IMR-90 (cell line): ENCODE results near the gene TMEM204. TPM values are rescaled to one million over a fixed set of nuclear protein-coding genes. Genes with fewer than 3 reads are reported as not detected.

ENCODE experiments used
- ATAC-seq: fragments of 200-7000 bp; cut with Tn5 transposase; 2 replicates; pipeline ENCODE4 v1.9.1; 2020; ENCODE audit warnings: low read depth, mild to moderate bottlenecking, moderate library complexity
- BruUV-seq: library from RNA; stranded (reverse); fragments of 400-500 nt; replicated peaks from 2 replicates; lab custom pipeline; 2021; lab: Mats Ljungman, UMichigan
- CTCF ChIA-PET: fragments of 300-600 bp; formaldehyde crosslinking; extraction: SDS; loops from one replicate; lab custom pipeline; 2021; ENCODE audit warnings: antibody characterized with exemption; lab: Yijun Ruan, JAX
- POLR2A ChIA-PET: fragments of 300-600 bp; sonication (Branson Sonifier 250); formaldehyde crosslinking; loops from one replicate; lab custom pipeline; 2022; ENCODE audit warnings: antibody characterized with exemption; ENCODE audit not compliant: unreplicated experiment; lab: Charles Lee
- DNase-seq: peaks from one replicate; pipeline ENCODE4 v3.0.0; 2013
- H2AFZ ChIP-seq: replicated peaks from 2 replicates; pipeline ENCODE3; 2013; ENCODE audit warnings: low read length, mild to moderate bottlenecking; ENCODE audit not compliant: poor library complexity
- H2AK5ac ChIP-seq: 2 replicates; pipeline ENCODE4 v1.6.1; 2013; ENCODE audit warnings: low read depth, low read length, inconsistent platforms
- H2AK9ac ChIP-seq: replicated peaks from 2 replicates; pipeline ENCODE3; 2013; ENCODE audit warnings: mild to moderate bottlenecking, low read depth, low read length, moderate library complexity; ENCODE audit not compliant: poor library complexity
- H2BK120ac ChIP-seq: 2 replicates; pipeline ENCODE4 v1.6.1; 2013; ENCODE audit warnings: low read depth, low read length, inconsistent platforms
- H2BK15ac ChIP-seq: 3 replicates; pipeline ENCODE4 v1.6.1; 2013; ENCODE audit warnings: low read depth, low read length, inconsistent platforms
- H2BK20ac ChIP-seq: 2 replicates; pipeline ENCODE4 v1.6.1; 2013; ENCODE audit warnings: low read depth, mild to moderate bottlenecking, inconsistent platforms, low read length, moderate library complexity
- H2BK5ac ChIP-seq: 2 replicates; pipeline ENCODE4 v1.6.1; 2013; ENCODE audit warnings: mild to moderate bottlenecking, low read depth, low read length, inconsistent platforms; ENCODE audit not compliant: poor library complexity, severe bottlenecking
- H3K14ac ChIP-seq: replicated peaks from 2 replicates; pipeline ENCODE4 v1.6.1; 2013; ENCODE audit warnings: low read depth, low read length, inconsistent platforms
- H3K18ac ChIP-seq: 2 replicates; pipeline ENCODE4 v1.6.1; 2013; ENCODE audit warnings: low read depth, low read length, control low read depth
- H3K23ac ChIP-seq: 2 replicates; pipeline ENCODE4 v1.6.1; 2013; ENCODE audit warnings: low read depth, low read length, inconsistent platforms
- H3K27ac ChIP-seq: 2 replicates; pipeline ENCODE4 v1.5.1; 2013; ENCODE audit warnings: mild to moderate bottlenecking, control low read depth, low read length; ENCODE audit not compliant: insufficient read depth
- H3K27me3 ChIP-seq: 2 replicates; pipeline ENCODE4 v1.6.1; 2013; ENCODE audit warnings: low read length; ENCODE audit not compliant: control insufficient read depth, insufficient read depth
- H3K36me3 ChIP-seq: 2 replicates; pipeline ENCODE4 v1.6.1; 2013; ENCODE audit warnings: low read length, mixed read lengths; ENCODE audit not compliant: control insufficient read depth, insufficient read depth
- H3K4ac ChIP-seq: 2 replicates; pipeline ENCODE4 v1.6.1; 2013; ENCODE audit warnings: low read depth, low read length, inconsistent platforms
- H3K4me1 ChIP-seq: 2 replicates; pipeline ENCODE4 v1.6.1; 2013; ENCODE audit warnings: low read length, mixed read lengths; ENCODE audit not compliant: control insufficient read depth, insufficient read depth
- H3K4me2 ChIP-seq: 2 replicates; pipeline ENCODE4 v1.6.1; 2013; ENCODE audit warnings: low read depth, mild to moderate bottlenecking, control low read depth, low read length, moderate library complexity
- H3K4me3 ChIP-seq: 2 replicates; pipeline ENCODE4 v1.5.1; 2013; ENCODE audit warnings: low read depth, mild to moderate bottlenecking, control low read depth, low read length, moderate library complexity; ENCODE audit not compliant: insufficient read depth
- H3K56ac ChIP-seq: 2 replicates; pipeline ENCODE4 v1.6.1; 2013; ENCODE audit warnings: low read length, inconsistent platforms; ENCODE audit not compliant: insufficient read depth; ENCODE audit errors: extremely low read depth
- H3K79me1 ChIP-seq, 2 experiments: 2 replicates each; pipeline ENCODE4 v1.6.1; 2013; ENCODE audit warnings: low read length in 2 of 2, inconsistent platforms in 1 of 2, low read depth in 1 of 2
- H3K9ac ChIP-seq: 2 replicates; pipeline ENCODE4 v1.6.1; 2013; ENCODE audit warnings: low read depth, low read length, control low read depth
- H3K9me1 ChIP-seq: 2 replicates; pipeline ENCODE4 v1.6.1; 2013; ENCODE audit warnings: low read length, inconsistent platforms; ENCODE audit not compliant: insufficient read depth
- H3K9me3 ChIP-seq: 2 replicates; pipeline ENCODE4 v1.6.1; 2013; ENCODE audit warnings: low read length; ENCODE audit not compliant: control insufficient read depth, insufficient read depth
- H4K20me1 ChIP-seq: 2 replicates; pipeline ENCODE4 v1.6.1; 2013; ENCODE audit warnings: low read length, inconsistent platforms; ENCODE audit not compliant: insufficient read depth
- H4K5ac ChIP-seq: 2 replicates; pipeline ENCODE4 v1.6.1; 2013; ENCODE audit warnings: mild to moderate bottlenecking, low read depth, low read length, control low read depth
- H4K8ac ChIP-seq, 2 experiments: 2 replicates each; pipeline ENCODE4 v1.6.1; 2013; ENCODE audit warnings: low read depth in 2 of 2, low read length in 2 of 2, control low read depth in 1 of 2, inconsistent platforms in 1 of 2
- H4K91ac ChIP-seq: 2 replicates; pipeline ENCODE4 v1.6.1; 2013; ENCODE audit warnings: low read depth, low read length, inconsistent platforms; ENCODE audit not compliant: insufficient read depth
- BHLHE40 ChIP-seq: fragments of 150-350 bp; IDR thresholded peaks from 2 replicates; pipeline ENCODE4 v1.6.1; 2016; ENCODE audit warnings: mild to moderate bottlenecking, low read depth, low read length
- CEBPB ChIP-seq: IDR thresholded peaks from 2 replicates; pipeline ENCODE4 v1.6.1; 2012; ENCODE audit warnings: low read depth, low read length, improper control_type of control experiment
- MAZ ChIP-seq: IDR thresholded peaks from 2 replicates; pipeline ENCODE4 v1.6.1; 2012; ENCODE audit warnings: low read depth, mild to moderate bottlenecking, low read length, improper control_type of control experiment, moderate library complexity, borderline replicate concordance
- MXI1 ChIP-seq: IDR thresholded peaks from 2 replicates; pipeline ENCODE4 v1.6.1; 2012; ENCODE audit warnings: low read depth, mild to moderate bottlenecking, low read length, moderate library complexity, borderline replicate concordance
- NFE2L2 ChIP-seq: fragments of 150-350 bp; IDR thresholded peaks from 2 replicates; pipeline ENCODE4 v1.6.1; 2016; ENCODE audit warnings: low read depth, mild to moderate bottlenecking, low read length
- POLR2A ChIP-seq: IDR thresholded peaks from 2 replicates; pipeline ENCODE4 v1.6.1; 2012; ENCODE audit warnings: mild to moderate bottlenecking, low read depth, low read length
- RAD21 ChIP-seq: IDR thresholded peaks from 2 replicates; pipeline ENCODE4 v1.6.1; 2012; ENCODE audit warnings: low read length, improper control_type of control experiment
- RCOR1 ChIP-seq: IDR thresholded peaks from 2 replicates; pipeline ENCODE4 v1.6.1; 2012; ENCODE audit warnings: mild to moderate bottlenecking, low read length, improper control_type of control experiment; ENCODE audit not compliant: insufficient replicate concordance
- SMC3 ChIP-seq: fragments of 150-350 bp; IDR thresholded peaks from 2 replicates; pipeline ENCODE4 v1.6.1; 2016; ENCODE audit warnings: low read depth, mild to moderate bottlenecking, antibody characterized with exemption, low read length, moderate library complexity
- WGBS, 2 experiments: methylation state at CpG; one replicate each; pipeline versions ENCODE4 v1.1.5 to v1.1.7; 2013; ENCODE audit warnings: missing lambda C conversion rate in 2 of 2; ENCODE audit not compliant: insufficient read length in 1 of 2; ENCODE audit errors: extremely low coverage in 2 of 2; 5-methylcytosine and 5-hydroxymethylcytosine counted together
- dilution Hi-C: fragments of 300-500 bp; cut with HindIII; formaldehyde crosslinking; loops from one replicate; pipeline ENCODE4 v1.14.3; 2018; ENCODE audit warnings: low sequenced_read_pairs; ENCODE audit not compliant: unreplicated experiment
- in situ Hi-C: fragments of 300-500 bp; cut with MboI; formaldehyde crosslinking; loops from 3 replicates; pipeline ENCODE4 v1.14.3; 2019; ENCODE audit warnings: low sequenced_read_pairs, inconsistent platforms, mixed read lengths
- intact Hi-C: fragments of 100-400 bp; cut with micrococcal nuclease; formaldehyde crosslinking; loops from 2 replicates; pipeline ENCODE4 v1.10.0; 2022
- polyA plus RNA-seq, 3 experiments: library from polyadenylated mRNA; depleted of rRNA; stranded (reverse); fragments of >200 nt; gene quantifications; 2 replicates each; pipeline ENCODE4 v1.2.3, GENCODE V29; 2012; ENCODE audit warnings: low replicate concordance in 1 of 3
- total RNA-seq: library from RNA; depleted of rRNA; stranded (reverse); fragments of >200 nt; gene quantifications from 2 replicates; pipeline ENCODE4 v1.2.3, GENCODE V29; 2012
- TF ChIP-seq, protein P1 (sequence below): fragments of 150-350 bp; IDR thresholded peaks from 2 replicates; pipeline ENCODE4 v1.6.1; 2017; ENCODE audit warnings: mild to moderate bottlenecking, antibody characterized with exemption, low read length, low read depth
- TF ChIP-seq, protein P2 (sequence below): fragments of 150-350 bp; IDR thresholded peaks from 2 replicates; pipeline ENCODE4 v1.6.1; 2016; ENCODE audit warnings: low read depth, mild to moderate bottlenecking, low read length, moderate library complexity, borderline replicate concordance
- TF ChIP-seq, protein P3 (sequence below): conservative IDR thresholded peaks from 2 replicates; pipeline ENCODE4 v1.5.1; 2012; ENCODE audit warnings: mild to moderate bottlenecking, low read depth, low read length, improper control_type of control experiment

TMEM204 gene
- total and polyA plus RNA-seq, 2 of the 4 experiments (the other 2 are of a cell fraction) = 7.0 to 12.3 TPM

DNA sequence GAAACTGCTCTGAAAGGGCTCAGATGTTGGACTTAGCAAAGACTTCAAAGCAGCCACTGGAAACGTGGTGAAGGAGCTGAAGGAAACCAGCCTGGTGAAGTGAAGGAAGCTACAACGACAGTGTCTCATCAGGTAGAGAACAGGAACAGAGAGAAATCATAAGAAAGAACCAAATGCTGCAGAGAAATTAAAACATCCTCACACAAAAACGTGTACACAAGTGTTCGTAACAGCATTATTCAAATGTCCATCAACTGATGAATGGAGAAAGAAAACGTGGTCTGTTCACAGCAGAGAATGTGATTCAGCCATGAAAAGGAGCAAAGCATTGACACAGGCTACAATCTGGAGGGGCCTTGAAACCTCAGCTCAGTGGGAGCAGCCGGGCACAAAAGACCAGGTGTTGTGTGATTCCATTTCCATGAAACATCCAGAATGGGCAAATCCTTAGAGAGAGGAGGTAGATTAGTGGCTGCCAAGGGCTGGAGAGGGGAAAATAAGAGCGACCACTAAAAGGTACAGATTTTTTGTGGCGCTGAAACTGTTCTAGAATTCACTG lies 51.5 kb downstream of the TMEM204 start:
- no peak overlapping the region for H4K8ac ChIP-seq
- ATAC-seq (no peak), DNase-seq (no peak)
- no peaks in the 10 kb centered on the region; the same call in 1 of the 2 replicates for H3K4me1 ChIP-seq
- no peak overlapping the region for H2AK9ac ChIP-seq
- H4K91ac ChIP-seq = no peak overlapping the region
- no peak overlapping the region for H3K9ac ChIP-seq
- no peak overlapping the region for H3K27ac ChIP-seq
- ChIA-PET CTCF (no interaction called here), POLR2A (no interaction called here)
- no TSS peak for BruUV-seq
- H3K79me1 ChIP-seq = no peaks in the 10 kb centered on the region
- H3K9me3 ChIP-seq = no peaks in the 10 kb centered on the region
- no peak overlapping the region for H2AFZ ChIP-seq
- no peak overlapping the region for H3K14ac ChIP-seq
- 90% methylated on average over 1 of the region's 8 CpGs; no CpG with 5 or more reads in 1 of the 2 experiments for whole genome bisulfite sequencing, 2 experiments
- no peaks in the 10 kb centered on the region for H4K20me1 ChIP-seq
- no peak overlapping the region for H3K18ac ChIP-seq
- H3K4ac ChIP-seq = no peak overlapping the region
- no peak overlapping the region for H2BK120ac ChIP-seq
- H3K23ac ChIP-seq = no peak overlapping the region
- no peak overlapping the region for H2AK5ac ChIP-seq
- H2BK20ac ChIP-seq = no peak overlapping the region
- H3K56ac ChIP-seq = no peak overlapping the region
- H2BK5ac ChIP-seq = no peak overlapping the region
- H3K4me3 ChIP-seq = no peak overlapping the region
- intact Hi-C loops = no loop called here
- in situ Hi-C loops = no loop called here
- no peak overlapping the region for H2BK15ac ChIP-seq
- dilution Hi-C loops = no loop called here
- H3K9me1 ChIP-seq = no peaks in the 10 kb centered on the region
- TF ChIP-seq BHLHE40 = no peak
- no peak for TF ChIP-seq MXI1
- TF ChIP-seq SMC3 = no peak
- TF ChIP-seq, protein P1, sequence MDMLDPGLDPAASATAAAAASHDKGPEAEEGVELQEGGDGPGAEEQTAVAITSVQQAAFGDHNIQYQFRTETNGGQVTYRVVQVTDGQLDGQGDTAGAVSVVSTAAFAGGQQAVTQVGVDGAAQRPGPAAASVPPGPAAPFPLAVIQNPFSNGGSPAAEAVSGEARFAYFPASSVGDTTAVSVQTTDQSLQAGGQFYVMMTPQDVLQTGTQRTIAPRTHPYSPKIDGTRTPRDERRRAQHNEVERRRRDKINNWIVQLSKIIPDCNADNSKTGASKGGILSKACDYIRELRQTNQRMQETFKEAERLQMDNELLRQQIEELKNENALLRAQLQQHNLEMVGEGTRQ = no peak
- TF ChIP-seq RCOR1 = no peak
- TF ChIP-seq NFE2L2 = no peak
- TF ChIP-seq MAZ = no peak
- TF ChIP-seq POLR2A = no peak
- no peak for TF ChIP-seq RAD21
- TF ChIP-seq, protein P2, sequence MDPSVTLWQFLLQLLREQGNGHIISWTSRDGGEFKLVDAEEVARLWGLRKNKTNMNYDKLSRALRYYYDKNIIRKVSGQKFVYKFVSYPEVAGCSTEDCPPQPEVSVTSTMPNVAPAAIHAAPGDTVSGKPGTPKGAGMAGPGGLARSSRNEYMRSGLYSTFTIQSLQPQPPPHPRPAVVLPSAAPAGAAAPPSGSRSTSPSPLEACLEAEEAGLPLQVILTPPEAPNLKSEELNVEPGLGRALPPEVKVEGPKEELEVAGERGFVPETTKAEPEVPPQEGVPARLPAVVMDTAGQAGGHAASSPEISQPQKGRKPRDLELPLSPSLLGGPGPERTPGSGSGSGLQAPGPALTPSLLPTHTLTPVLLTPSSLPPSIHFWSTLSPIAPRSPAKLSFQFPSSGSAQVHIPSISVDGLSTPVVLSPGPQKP = no peak
- no peak for TF ChIP-seq CEBPB
- TF ChIP-seq, protein P3, sequence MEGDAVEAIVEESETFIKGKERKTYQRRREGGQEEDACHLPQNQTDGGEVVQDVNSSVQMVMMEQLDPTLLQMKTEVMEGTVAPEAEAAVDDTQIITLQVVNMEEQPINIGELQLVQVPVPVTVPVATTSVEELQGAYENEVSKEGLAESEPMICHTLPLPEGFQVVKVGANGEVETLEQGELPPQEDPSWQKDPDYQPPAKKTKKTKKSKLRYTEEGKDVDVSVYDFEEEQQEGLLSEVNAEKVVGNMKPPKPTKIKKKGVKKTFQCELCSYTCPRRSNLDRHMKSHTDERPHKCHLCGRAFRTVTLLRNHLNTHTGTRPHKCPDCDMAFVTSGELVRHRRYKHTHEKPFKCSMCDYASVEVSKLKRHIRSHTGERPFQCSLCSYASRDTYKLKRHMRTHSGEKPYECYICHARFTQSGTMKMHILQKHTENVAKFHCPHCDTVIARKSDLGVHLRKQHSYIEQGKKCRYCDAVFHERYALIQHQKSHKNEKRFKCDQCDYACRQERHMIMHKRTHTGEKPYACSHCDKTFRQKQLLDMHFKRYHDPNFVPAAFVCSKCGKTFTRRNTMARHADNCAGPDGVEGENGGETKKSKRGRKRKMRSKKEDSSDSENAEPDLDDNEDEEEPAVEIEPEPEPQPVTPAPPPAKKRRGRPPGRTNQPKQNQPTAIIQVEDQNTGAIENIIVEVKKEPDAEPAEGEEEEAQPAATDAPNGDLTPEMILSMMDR = no peak
- H3K27me3 ChIP-seq = no peaks in the 10 kb centered on the region
- H3K36me3 ChIP-seq = peaks cover 46% of the 10 kb centered on the region
- no peak overlapping the region for H3K4me2 ChIP-seq
- H4K5ac ChIP-seq = no peak overlapping the region
